Measurements from ENCODE around the gene GBP5.
"Not testable (repeated sequence)": the region's sequence is repeated elsewhere in the genome, so short reads cannot be mapped to it uniquely, and the experiment has no call there.

The GBP5 gene, protein sequence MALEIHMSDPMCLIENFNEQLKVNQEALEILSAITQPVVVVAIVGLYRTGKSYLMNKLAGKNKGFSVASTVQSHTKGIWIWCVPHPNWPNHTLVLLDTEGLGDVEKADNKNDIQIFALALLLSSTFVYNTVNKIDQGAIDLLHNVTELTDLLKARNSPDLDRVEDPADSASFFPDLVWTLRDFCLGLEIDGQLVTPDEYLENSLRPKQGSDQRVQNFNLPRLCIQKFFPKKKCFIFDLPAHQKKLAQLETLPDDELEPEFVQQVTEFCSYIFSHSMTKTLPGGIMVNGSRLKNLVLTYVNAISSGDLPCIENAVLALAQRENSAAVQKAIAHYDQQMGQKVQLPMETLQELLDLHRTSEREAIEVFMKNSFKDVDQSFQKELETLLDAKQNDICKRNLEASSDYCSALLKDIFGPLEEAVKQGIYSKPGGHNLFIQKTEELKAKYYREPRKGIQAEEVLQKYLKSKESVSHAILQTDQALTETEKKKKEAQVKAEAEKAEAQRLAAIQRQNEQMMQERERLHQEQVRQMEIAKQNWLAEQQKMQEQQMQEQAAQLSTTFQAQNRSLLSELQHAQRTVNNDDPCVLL

DNA sequence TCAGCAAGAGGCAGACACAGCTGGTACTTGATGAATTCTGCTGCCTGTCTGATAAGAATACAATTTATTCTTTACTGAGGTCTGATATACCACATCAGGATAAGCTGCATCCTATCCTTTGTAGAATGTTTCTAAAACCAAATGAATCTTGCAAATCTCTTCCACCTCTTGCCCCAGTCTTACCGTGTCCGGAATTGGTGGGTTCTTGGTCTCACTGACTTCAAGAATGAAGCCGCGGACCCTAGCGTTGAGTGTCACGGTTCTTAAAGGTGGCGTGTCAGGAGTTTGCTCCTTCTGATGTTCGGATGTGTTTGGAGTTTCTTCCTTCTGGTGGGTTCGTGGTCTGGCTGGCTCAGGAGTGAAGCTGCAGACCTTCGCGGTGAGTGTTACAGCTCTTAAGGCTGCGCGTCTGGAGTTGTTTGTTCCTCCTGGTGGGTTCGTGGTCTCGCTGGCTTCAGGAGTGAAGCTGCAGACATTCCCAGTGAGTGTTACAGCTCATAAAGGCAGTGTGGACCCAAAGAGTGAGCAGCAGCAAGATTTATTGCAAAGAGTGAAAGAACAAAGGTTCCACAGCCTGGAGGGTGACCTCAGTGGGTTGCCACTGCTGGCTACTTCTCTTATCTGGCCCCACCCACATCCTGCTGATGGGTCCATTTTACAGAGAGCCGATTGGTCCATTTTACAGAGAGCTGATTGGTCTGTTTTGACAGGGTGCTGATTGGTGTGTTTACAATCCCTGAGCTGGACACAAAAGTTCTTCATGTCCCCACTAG is at the start of gene GBP5:
Gene GBP5, minus strand, starts transcription at position 592 of the 773 bp plus-strand sequence. CDS start 3,305 bp downstream, outside the sequence.
- not testable (repeated sequence) for H3K4me3 ChIP-seq (ENCODE audit: low read length); H3K36me3 ChIP-seq (ENCODE audit: control insufficient read depth, insufficient read depth, low read length); H3K27me3 ChIP-seq (ENCODE audit: control insufficient read depth, insufficient read depth, low read length); H3K9ac ChIP-seq (ENCODE audit: low read length); H3K27ac ChIP-seq (ENCODE audit: low read depth, low read length); H3K4me1 ChIP-seq (ENCODE audit: control insufficient read depth, insufficient read depth, low read length)

DNA sequence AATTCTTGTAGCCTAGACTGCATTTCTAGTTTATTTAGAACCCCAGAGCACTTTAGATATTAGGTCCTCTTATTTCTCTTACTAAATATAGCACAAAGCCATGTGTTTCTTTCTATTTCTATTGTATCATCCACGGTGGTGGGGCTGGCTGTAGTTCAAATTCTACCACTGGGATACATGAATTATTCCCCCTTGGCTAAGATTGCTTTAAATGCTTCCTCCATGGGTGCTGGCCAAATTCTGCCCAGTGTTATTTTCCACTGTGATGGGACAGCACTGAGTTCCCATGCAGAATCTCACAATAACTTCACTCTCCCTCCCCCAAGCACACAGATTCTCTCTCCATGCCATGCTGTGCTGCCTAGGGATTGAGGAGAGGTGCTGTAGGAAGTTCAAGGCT is 49.7 kb upstream of the GBP5 start:
- Histone ChIP-seq H3K9ac (ENCODE audit: low read length) (no peak overlapping the region), H3K27me3 (ENCODE audit: control insufficient read depth, insufficient read depth, low read length) (no peaks in the 10 kb centered on the region), H3K36me3 (ENCODE audit: control insufficient read depth, insufficient read depth, low read length) (no peaks in the 10 kb centered on the region), H3K27ac (ENCODE audit: low read depth, low read length) (no peak overlapping the region), H3K4me3 (ENCODE audit: low read length) (no peak overlapping the region), H3K4me1 (ENCODE audit: control insufficient read depth, insufficient read depth, low read length) (no peaks in the 10 kb centered on the region)

DNA sequence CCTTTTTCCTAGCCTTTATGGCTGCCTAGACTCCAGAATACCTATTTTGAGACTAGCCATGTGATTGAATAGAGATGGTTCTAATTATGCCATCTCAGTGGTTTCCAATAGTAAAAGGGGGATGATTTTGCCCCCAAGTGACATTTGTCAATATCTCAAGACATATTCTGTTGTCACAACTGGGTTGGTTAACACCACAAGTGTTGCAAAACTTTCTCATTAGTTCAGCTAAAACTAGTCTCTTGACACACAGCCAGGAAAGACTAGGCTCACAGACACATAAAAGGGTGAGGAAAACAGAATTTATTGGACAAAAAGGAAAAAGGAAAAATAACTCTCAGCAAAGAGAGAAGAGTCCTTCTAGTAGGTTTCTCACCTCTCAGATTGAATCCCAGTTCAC is 39.9 kb upstream of the GBP5 start:
- Histone ChIP-seq H3K27ac (ENCODE audit: low read depth, low read length) (no peak overlapping the region), H3K4me3 (ENCODE audit: low read length) (no peak overlapping the region), H3K36me3 (ENCODE audit: control insufficient read depth, insufficient read depth, low read length) (no peaks in the 10 kb centered on the region), H3K9ac (ENCODE audit: low read length) (no peak overlapping the region), H3K27me3 (ENCODE audit: control insufficient read depth, insufficient read depth, low read length) (no peaks in the 10 kb centered on the region), H3K4me1 (ENCODE audit: control insufficient read depth, insufficient read depth, low read length) (peaks cover 4% of the 10 kb centered on the region)

DNA sequence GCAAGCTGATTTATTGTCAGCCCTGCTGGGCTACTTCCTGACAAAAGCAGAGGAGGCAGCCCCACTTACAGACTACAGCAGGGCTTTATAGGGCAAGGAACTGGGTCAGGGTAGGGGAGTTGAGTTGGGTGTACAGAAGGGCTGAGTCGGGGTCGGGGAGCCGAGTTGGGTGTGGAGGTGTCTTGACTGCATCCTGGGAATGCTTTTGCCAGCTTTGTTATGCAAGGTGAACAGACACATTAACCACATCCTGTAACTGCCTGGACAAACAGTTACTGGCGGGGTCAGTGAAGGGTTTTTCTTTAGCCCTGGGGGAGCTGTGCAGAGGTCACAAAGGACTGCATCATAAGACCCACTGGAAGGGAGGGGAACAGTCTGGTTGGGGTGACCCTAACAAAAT is 39.1 kb upstream of the GBP5 start:
- no peak overlapping the region for H3K27ac ChIP-seq (ENCODE audit: low read depth, low read length)
- peaks cover 4% of the 10 kb centered on the region for H3K4me1 ChIP-seq (ENCODE audit: control insufficient read depth, insufficient read depth, low read length)
- H3K4me3 ChIP-seq (ENCODE audit: low read length), result no peak overlapping the region
- no peaks in the 10 kb centered on the region for H3K27me3 ChIP-seq (ENCODE audit: control insufficient read depth, insufficient read depth, low read length)
- no peak overlapping the region for H3K9ac ChIP-seq (ENCODE audit: low read length)
- H3K36me3 ChIP-seq (ENCODE audit: control insufficient read depth, insufficient read depth, low read length), result no peaks in the 10 kb centered on the region

DNA sequence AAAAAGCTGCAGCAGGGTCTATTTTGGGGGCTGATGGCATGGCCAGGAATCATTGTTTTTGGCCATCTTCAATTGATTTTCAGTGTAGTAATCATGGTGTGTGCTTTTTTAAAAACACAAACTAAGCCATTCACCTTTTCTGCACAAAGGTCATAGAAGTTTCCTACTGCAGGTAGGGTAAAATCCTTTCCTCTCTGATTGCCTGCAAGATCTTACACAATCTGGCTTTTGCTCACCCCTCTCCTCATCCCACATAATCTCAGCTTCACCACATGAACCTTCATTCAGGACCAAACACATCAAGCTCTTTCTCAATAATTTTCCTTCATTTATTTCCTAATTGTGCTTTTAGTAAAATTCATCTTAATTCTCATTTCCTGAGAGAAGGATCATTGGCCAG is 38.3 kb upstream of the GBP5 start:
- Histone ChIP-seq H3K4me3 (ENCODE audit: low read length) (no peak overlapping the region), H3K36me3 (ENCODE audit: control insufficient read depth, insufficient read depth, low read length) (no peaks in the 10 kb centered on the region), H3K4me1 (ENCODE audit: control insufficient read depth, insufficient read depth, low read length) (peaks cover 4% of the 10 kb centered on the region), H3K27me3 (ENCODE audit: control insufficient read depth, insufficient read depth, low read length) (no peaks in the 10 kb centered on the region), H3K9ac (ENCODE audit: low read length) (no peak overlapping the region), H3K27ac (ENCODE audit: low read depth, low read length) (no peak overlapping the region)

DNA sequence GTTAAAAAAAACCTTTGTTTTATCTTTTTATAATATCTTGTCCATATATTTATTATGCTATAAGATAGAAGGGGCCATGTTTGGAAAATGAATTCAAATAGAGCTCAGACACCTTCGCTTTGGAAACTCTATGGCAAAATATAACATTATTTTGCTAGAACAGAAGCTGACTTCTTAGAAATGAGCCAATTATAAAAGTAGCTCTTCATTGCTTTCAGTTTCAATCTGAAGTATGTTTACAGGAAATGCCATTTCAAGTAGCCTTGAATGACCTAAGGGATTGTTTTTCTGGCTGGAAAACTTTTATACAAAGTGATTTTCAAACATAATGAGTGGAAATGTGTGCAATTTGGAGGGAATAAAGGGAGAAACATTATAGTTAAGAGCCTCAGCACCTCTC is 37.8 kb upstream of the GBP5 start:
- H3K36me3 ChIP-seq (ENCODE audit: control insufficient read depth, insufficient read depth, low read length), result no peaks in the 10 kb centered on the region
- H3K9ac ChIP-seq (ENCODE audit: low read length), result no peak overlapping the region
- H3K4me1 ChIP-seq (ENCODE audit: control insufficient read depth, insufficient read depth, low read length), result peaks cover 4% of the 10 kb centered on the region
- H3K27me3 ChIP-seq (ENCODE audit: control insufficient read depth, insufficient read depth, low read length), result no peaks in the 10 kb centered on the region
- H3K27ac ChIP-seq (ENCODE audit: low read depth, low read length), result no peak overlapping the region
- no peak overlapping the region for H3K4me3 ChIP-seq (ENCODE audit: low read length)

DNA sequence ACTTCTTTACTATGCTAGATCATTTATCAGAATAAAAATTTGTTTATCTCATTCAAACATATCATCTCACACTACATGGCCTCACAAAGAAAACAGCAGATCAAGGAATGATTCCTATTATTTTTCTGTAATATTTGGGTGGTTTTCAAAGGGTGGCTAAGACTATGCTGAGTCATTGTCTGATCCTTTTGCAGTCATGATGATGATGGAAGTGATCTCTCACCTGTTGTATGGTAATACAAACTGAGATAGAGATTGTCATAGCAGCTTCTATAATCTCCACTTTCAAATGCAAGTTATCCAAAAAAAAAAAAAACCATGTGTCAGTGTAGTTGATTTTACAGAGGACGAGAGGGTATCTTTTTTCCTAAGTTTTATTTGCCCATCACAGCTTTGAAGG is 37.2 kb upstream of the GBP5 start:
- Histone ChIP-seq H3K4me3 (ENCODE audit: low read length) (no peak overlapping the region), H3K27ac (ENCODE audit: low read depth, low read length) (no peak overlapping the region), H3K27me3 (ENCODE audit: control insufficient read depth, insufficient read depth, low read length) (no peaks in the 10 kb centered on the region), H3K4me1 (ENCODE audit: control insufficient read depth, insufficient read depth, low read length) (peaks cover 4% of the 10 kb centered on the region), H3K9ac (ENCODE audit: low read length) (no peak overlapping the region), H3K36me3 (ENCODE audit: control insufficient read depth, insufficient read depth, low read length) (no peaks in the 10 kb centered on the region)

DNA sequence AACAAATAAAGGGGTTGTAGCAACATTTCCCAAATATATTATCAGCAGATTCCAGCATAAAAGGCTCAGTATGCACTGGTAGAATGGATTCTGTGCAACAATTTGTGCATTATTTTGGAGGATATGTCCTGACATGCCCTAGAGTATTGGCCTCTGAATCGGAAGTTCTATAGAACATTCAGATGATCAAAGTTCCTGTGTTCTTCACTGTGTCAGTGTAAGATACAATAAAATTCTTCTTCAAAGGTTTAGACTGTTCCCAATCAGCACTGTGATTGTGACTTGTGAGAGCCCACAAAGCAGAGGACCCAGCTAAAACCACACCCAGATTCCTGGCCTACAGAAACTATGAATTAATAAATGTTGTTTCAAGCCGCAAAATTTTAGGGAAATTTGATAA is 33.6 kb upstream of the GBP5 start:
- Histone ChIP-seq H3K4me1 (ENCODE audit: control insufficient read depth, insufficient read depth, low read length) (peaks cover 4% of the 10 kb centered on the region), H3K27ac (ENCODE audit: low read depth, low read length) (no peak overlapping the region), H3K36me3 (ENCODE audit: control insufficient read depth, insufficient read depth, low read length) (no peaks in the 10 kb centered on the region), H3K9ac (ENCODE audit: low read length) (no peak overlapping the region), H3K4me3 (ENCODE audit: low read length) (no peak overlapping the region), H3K27me3 (ENCODE audit: control insufficient read depth, insufficient read depth, low read length) (no peaks in the 10 kb centered on the region)

DNA sequence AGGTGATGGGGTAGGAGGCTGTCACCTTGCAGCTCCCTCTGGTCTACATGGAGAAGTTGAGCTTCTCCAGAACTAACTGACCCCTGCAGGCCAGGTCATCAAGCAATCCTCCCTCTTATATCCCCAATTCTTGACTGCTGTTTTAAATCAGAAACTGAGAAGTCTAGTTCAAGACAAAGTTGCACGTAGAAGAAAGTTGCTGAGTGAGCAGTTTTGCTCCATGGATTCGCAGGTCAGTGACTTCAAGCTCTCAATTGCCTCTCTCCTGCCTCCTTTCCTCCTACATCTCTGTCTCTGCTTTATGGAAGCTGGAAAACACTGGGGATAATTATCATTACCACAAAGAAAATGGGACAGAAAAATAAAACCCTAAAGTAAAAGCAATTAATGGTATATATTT is 32.8 kb upstream of the GBP5 start:
- H3K36me3 ChIP-seq (ENCODE audit: control insufficient read depth, insufficient read depth, low read length), result no peaks in the 10 kb centered on the region
- no peak overlapping the region for H3K27ac ChIP-seq (ENCODE audit: low read depth, low read length)
- no peak overlapping the region for H3K9ac ChIP-seq (ENCODE audit: low read length)
- H3K4me3 ChIP-seq (ENCODE audit: low read length), result no peak overlapping the region
- no peaks in the 10 kb centered on the region for H3K4me1 ChIP-seq (ENCODE audit: control insufficient read depth, insufficient read depth, low read length)
- no peaks in the 10 kb centered on the region for H3K27me3 ChIP-seq (ENCODE audit: control insufficient read depth, insufficient read depth, low read length)

DNA sequence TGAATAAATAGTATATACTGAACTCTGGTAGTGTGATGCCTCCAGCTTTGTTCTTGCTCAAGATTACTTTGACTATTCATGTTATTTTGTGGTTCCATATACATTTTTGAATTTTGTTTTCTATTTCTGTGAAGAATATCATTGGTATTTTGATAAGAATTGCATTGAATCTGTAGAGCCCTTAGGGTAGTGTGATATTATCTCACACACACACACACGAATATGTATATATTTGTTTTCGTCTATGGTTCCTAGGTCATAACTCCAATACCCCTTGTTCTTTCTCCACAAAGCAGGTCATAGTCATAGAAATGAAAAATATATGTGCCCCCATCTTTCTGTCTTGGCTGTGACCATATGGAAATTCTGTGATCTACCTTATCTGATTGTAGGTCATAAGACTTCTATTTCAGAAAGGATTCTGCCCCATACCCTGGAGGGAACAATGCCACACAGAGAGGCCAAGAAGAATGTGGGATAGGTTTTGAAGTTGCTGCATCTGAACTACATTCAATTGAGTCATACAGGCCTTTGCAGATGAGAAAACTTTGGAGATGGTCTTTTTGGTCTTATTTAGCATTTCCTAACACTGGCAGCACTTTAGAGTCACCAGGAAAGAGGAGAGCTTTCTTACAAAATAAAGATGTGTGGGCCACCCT is 32.0 kb upstream of the GBP5 start:
- H3K27me3 ChIP-seq (ENCODE audit: control insufficient read depth, insufficient read depth, low read length), result no peaks in the 10 kb centered on the region
- no peak overlapping the region for H3K9ac ChIP-seq (ENCODE audit: low read length)
- H3K36me3 ChIP-seq (ENCODE audit: control insufficient read depth, insufficient read depth, low read length), result no peaks in the 10 kb centered on the region
- no peak overlapping the region for H3K27ac ChIP-seq (ENCODE audit: low read depth, low read length)
- no peak overlapping the region for H3K4me3 ChIP-seq (ENCODE audit: low read length)
- H3K4me1 ChIP-seq (ENCODE audit: control insufficient read depth, insufficient read depth, low read length), result no peaks in the 10 kb centered on the region

DNA sequence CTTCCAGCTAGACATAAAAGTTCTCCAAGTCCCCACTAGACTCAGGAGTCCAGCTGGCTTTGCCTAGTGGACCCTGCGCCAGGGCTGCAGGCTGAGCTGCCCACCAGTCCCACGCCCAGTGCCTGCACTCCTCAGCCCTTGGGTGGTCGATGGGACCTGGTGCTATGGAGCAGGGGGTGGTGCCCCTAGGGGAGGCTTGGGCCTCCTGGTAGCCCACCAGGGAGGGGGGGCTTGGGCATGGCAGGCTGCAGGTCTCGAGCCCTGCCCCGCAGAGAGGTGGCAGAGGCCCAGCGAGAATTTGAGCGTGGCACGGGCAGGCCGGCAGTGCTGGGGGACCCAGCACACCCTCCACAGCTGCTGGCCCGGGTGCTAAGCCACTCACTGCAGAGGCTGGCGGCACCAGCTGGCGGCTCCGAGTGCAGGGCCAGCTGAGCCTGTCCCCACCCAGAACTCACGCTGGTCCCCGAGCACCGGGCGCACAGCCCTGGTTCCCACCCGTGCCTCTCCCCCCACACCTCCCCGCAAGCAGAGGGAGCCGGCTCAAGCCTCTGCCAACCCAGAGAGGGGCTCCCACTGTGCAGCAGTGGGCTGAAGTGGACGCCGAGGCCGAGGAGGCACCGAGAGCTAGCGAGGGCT is 30.2 kb upstream of the GBP5 start:
- Histone ChIP-seq H3K27ac (ENCODE audit: low read depth, low read length) (no peak overlapping the region), H3K9ac (ENCODE audit: low read length) (no peak overlapping the region), H3K4me3 (ENCODE audit: low read length) (no peak overlapping the region), H3K4me1 (ENCODE audit: control insufficient read depth, insufficient read depth, low read length) (no peaks in the 10 kb centered on the region), H3K27me3 (ENCODE audit: control insufficient read depth, insufficient read depth, low read length) (no peaks in the 10 kb centered on the region), H3K36me3 (ENCODE audit: control insufficient read depth, insufficient read depth, low read length) (no peaks in the 10 kb centered on the region)

Measured in rectal smooth muscle tissue (tissue), 1 donor.